Chondrocyte (in vitro differentiated cells): ENCODE measurements around the gene SYNE2. TPM values are rescaled to one million over a fixed set of nuclear protein-coding genes. Genes with fewer than 3 reads are reported as not detected.

ENCODE experiments used
- DNase-seq: peaks from one replicate; pipeline ENCODE4 v3.0.0; 2021; ENCODE audit warnings: mixed read lengths, low spot score
- H3K27ac Mint-ChIP-seq: one replicate; pipeline ENCODE4 v1.8.0; 2021; ENCODE audit warnings: mild to moderate bottlenecking, moderate library complexity, mixed read lengths; ENCODE audit not compliant: unreplicated experiment
- H3K27me3 Mint-ChIP-seq: 2 replicates; pipeline ENCODE4 v1.8.0; 2021; ENCODE audit warnings: low read depth, mixed read lengths
- H3K36me3 Mint-ChIP-seq: 2 replicates; pipeline ENCODE4 v1.8.0; 2021; ENCODE audit warnings: low read depth, mixed read lengths
- H3K4me1 Mint-ChIP-seq: 2 replicates; pipeline ENCODE4 v1.8.0; 2021; ENCODE audit warnings: low read depth, mild to moderate bottlenecking, mixed read lengths
- H3K4me3 Mint-ChIP-seq: one replicate; pipeline ENCODE4 v1.8.0; 2021; ENCODE audit warnings: mild to moderate bottlenecking, moderate library complexity, mixed read lengths; ENCODE audit not compliant: unreplicated experiment
- H3K9me3 Mint-ChIP-seq: 2 replicates; pipeline ENCODE4 v1.8.0; 2021; ENCODE audit warnings: low read depth, mixed read lengths
- total RNA-seq: library from RNA; stranded (reverse); gene quantifications from 3 replicates; pipeline ENCODE4 v1.2.1, GENCODE V29; 2021
- TF ChIP-seq, protein P1 (sequence below): fragments of 200-600 bp; sonication (generic); IDR thresholded peaks from 2 replicates; pipeline ENCODE4 v1.5.0; 2021; ENCODE audit warnings: antibody characterized with exemption, mild to moderate bottlenecking, moderate library complexity

The SYNE2 gene
- total RNA-seq, 1 donor from 2014 or later: 13.6 TPM

DNA sequence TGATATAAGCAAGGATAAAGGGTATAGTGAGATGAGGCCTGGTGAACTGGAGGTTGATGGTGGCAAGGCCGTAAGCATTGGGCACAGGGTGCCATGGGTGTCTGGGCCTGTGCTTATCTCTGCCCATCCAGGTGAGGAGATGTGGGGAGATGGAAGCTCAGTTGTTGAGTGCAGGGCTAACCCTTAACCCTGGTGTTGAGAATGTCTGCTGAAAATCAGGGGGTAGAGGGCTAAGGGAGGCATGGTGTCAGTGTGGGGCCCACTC, 86.1 kb downstream of the SYNE2 start:
- DNase-seq: no peak
- H3K27ac Mint-ChIP-seq: no peak overlapping the region
- no peaks in the 10 kb centered on the region for H3K36me3 Mint-ChIP-seq
- no peak overlapping the region for H3K4me3 Mint-ChIP-seq
- no peaks in the 10 kb centered on the region for H3K27me3 Mint-ChIP-seq
- TF ChIP-seq, protein P1, sequence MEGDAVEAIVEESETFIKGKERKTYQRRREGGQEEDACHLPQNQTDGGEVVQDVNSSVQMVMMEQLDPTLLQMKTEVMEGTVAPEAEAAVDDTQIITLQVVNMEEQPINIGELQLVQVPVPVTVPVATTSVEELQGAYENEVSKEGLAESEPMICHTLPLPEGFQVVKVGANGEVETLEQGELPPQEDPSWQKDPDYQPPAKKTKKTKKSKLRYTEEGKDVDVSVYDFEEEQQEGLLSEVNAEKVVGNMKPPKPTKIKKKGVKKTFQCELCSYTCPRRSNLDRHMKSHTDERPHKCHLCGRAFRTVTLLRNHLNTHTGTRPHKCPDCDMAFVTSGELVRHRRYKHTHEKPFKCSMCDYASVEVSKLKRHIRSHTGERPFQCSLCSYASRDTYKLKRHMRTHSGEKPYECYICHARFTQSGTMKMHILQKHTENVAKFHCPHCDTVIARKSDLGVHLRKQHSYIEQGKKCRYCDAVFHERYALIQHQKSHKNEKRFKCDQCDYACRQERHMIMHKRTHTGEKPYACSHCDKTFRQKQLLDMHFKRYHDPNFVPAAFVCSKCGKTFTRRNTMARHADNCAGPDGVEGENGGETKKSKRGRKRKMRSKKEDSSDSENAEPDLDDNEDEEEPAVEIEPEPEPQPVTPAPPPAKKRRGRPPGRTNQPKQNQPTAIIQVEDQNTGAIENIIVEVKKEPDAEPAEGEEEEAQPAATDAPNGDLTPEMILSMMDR: no peak
- H3K9me3 Mint-ChIP-seq: no peaks in the 10 kb centered on the region
- H3K4me1 Mint-ChIP-seq: no peaks in the 10 kb centered on the region

DNA sequence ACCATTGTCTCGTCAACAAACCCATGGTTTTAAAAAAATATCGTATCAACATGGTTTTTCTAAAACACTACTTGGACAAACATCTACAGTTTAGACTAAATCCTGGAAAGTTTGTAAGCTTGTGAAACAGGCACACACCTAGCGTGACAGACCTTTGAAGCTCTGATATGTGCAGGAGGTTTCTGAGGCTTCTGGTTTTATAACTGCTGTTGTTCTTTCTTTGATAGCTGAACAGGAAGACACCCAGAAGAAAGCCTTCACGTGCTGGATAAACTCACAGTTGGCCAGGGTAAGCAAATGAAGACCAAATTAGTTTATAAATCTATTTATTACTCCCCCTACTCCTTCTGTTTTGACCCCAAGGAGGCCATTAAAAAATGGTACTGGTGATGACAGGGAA, 87.6 kb downstream of the SYNE2 start:
- no peaks in the 10 kb centered on the region for H3K36me3 Mint-ChIP-seq
- H3K4me1 Mint-ChIP-seq: no peaks in the 10 kb centered on the region
- TF ChIP-seq, protein P1: no peak
- no peak overlapping the region for H3K27ac Mint-ChIP-seq
- no peak overlapping the region for H3K4me3 Mint-ChIP-seq
- no peaks in the 10 kb centered on the region for H3K27me3 Mint-ChIP-seq
- no peak for DNase-seq
- no peaks in the 10 kb centered on the region for H3K9me3 Mint-ChIP-seq

DNA sequence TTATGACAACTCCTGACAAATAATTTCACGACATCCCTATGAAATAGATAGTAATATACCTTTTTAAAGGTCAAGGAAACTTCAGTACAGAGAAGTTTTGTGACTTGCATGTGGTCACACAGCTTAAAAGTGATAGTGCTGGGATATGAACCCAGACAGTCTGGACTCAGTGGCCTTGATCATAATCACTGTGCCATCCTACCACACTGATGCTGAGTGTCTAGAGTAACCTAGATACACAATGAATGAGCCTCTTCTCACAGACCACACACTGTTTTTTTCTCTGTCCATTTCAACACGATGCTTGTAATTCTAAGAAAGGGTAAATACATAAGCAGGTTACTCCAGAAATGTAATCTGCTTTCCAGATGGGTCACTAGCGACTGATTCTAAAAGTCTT, 88.2 kb downstream of the SYNE2 start:
- H3K4me1 Mint-ChIP-seq: no peaks in the 10 kb centered on the region
- no peaks in the 10 kb centered on the region for H3K36me3 Mint-ChIP-seq
- TF ChIP-seq, protein P1: no peak
- H3K4me3 Mint-ChIP-seq: no peak overlapping the region
- H3K27ac Mint-ChIP-seq: no peak overlapping the region
- no peak for DNase-seq
- H3K27me3 Mint-ChIP-seq: no peaks in the 10 kb centered on the region
- H3K9me3 Mint-ChIP-seq: no peaks in the 10 kb centered on the region

DNA sequence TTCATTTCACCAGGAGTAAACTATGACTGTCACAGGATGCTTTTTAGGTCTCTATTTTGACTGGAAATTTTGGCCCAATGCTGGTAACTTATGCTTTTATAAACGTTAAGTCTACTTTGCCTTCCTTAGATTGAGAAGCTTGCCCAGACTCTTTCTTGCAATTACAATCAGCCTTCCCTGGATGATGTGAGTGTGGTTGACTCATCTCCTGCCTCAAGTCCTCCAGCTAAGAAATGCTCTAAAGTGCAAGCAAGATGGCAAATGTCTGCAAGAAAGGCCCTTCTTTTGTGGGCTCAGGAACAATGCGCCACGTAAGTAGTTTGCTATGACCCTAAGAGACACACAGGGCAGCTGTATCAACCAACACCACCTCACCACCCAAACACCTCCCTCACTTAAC, 96.9 kb downstream of the SYNE2 start:
- Mint-ChIP-seq H3K27me3 (no peaks in the 10 kb centered on the region), H3K27ac (no peak overlapping the region), H3K4me3 (no peak overlapping the region), H3K4me1 (no peaks in the 10 kb centered on the region), H3K9me3 (no peaks in the 10 kb centered on the region), H3K36me3 (peaks cover 2% of the 10 kb centered on the region)
- TF ChIP-seq, protein P1: no peak
- no peak for DNase-seq

DNA sequence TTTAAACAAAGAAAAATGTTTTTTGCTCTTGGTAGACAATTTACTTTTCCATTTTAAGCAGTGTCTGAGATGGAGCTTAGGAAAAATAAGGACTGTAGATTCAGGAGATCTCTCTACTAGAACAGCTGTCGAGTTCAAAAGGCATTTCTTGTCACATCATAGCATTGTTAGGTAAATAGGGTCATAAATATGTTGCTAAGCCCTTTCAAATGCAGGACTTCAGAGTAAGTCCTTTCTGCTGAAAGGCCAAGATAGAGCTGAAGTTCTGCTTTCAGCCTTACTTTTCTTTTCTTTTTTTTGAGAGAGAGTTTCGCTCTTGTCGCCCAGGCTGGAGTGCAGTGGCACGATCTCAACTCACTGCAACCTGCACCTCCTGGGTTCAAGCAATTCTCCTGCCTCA, 98.2 kb downstream of the SYNE2 start:
- H3K4me3 Mint-ChIP-seq: no peak overlapping the region
- no peak overlapping the region for H3K27ac Mint-ChIP-seq
- peaks cover 4% of the 10 kb centered on the region for H3K36me3 Mint-ChIP-seq
- no peaks in the 10 kb centered on the region for H3K9me3 Mint-ChIP-seq
- no peaks in the 10 kb centered on the region for H3K4me1 Mint-ChIP-seq
- no peaks in the 10 kb centered on the region for H3K27me3 Mint-ChIP-seq
- TF ChIP-seq, protein P1: no peak
- no peak for DNase-seq

DNA sequence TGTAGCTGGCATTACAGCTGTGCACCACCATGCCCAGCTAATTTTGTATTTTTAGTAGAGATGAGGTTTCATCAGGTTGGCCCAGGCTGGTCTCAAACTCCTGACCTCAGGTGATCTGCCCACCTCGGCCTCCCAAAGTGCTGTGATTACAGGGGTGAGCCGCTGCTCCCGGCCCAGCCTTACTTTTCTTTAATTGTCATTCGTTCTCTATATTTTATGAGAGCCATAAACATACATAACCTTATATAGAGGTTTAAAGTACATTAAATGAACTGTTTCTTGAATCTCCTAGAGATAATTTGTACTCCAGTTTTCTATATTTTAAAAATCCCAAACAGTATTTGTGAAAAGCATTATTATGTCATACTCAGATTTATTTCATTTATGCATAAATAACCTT, 98.6 kb downstream of the SYNE2 start:
- H3K27ac Mint-ChIP-seq: no peak overlapping the region
- H3K4me1 Mint-ChIP-seq: no peaks in the 10 kb centered on the region
- no peaks in the 10 kb centered on the region for H3K9me3 Mint-ChIP-seq

More for the DNA sequence above, 98.6 kb downstream of the SYNE2 start:
- Mint-ChIP-seq H3K4me3 (no peak overlapping the region), H3K36me3 (peaks cover 4% of the 10 kb centered on the region), H3K27me3 (no peaks in the 10 kb centered on the region)
- TF ChIP-seq, protein P1: no peak
- no peak for DNase-seq
